ENCODE results near the gene PRR5L. TPM values are rescaled to one million over a fixed set of nuclear protein-coding genes. Genes with fewer than 3 reads are reported as not detected.

The PRR5L gene
- total and polyA plus RNA-seq, 12 donors, result 1.7 to 10.2 (median 7.3) TPM

GRCh38 chr11:36333897-36334296 is 37.8 kb downstream of the PRR5L start:
- Histone ChIP-seq H3K4me3 (no peak overlapping the region), H3K4me1 (replicated peaks in 1 of 2) (no peaks in the 10 kb centered on the region), H3K27me3 (no peaks in the 10 kb centered on the region), H3K9me3 (replicated peaks in 1 of 3) (no peaks in the 10 kb centered on the region), H3K36me3 (replicated peaks in 1 of 2) (no peaks in the 10 kb centered on the region), H3K27ac (no peak overlapping the region)
- no peak for TF ChIP-seq CTCF (IDR thresholded peaks at IDR 0.05)
- no peak for TF ChIP-seq POLR2A (IDR thresholded peaks at IDR 0.05)
- DNase-seq, result peak in 2 of 7 donors; percentile 10 to 11
- 64 to 74% (median 69%) methylated on average over 2 of the region's 2 CpGs for WGBS, 4 donors
- intact Hi-C loops (cut with DNase I), result no loop called here

- intact Hi-C loops (cut with DNase I), result no loop called here
- DNase-seq, result no peak
- TF ChIP-seq CTCF (IDR thresholded peaks at IDR 0.05) (no peak), POLR2A (IDR thresholded peaks at IDR 0.05) (no peak)
- Histone ChIP-seq H3K9me3 (replicated peaks in 1 of 3) (no peaks in the 10 kb centered on the region), H3K27me3 (no peaks in the 10 kb centered on the region), H3K36me3 (replicated peaks in 1 of 2) (no peaks in the 10 kb centered on the region), H3K4me1 (replicated peaks in 1 of 2) (no peaks in the 10 kb centered on the region), H3K27ac (no peak overlapping the region), H3K4me3 (no peak overlapping the region)
- whole genome bisulfite sequencing, 4 donors, result 72 to 90% (median 80%) methylated on average over 2 of the region's 2 CpGs
These were observed 43.8 kb downstream of the PRR5L start for GRCh38 chr11:36339888-36340287.

GRCh38 chr11:36340897-36341296 is 44.8 kb downstream of the PRR5L start:
- Histone ChIP-seq H3K4me1 (replicated peaks in 1 of 2) (no peaks in the 10 kb centered on the region), H3K4me3 (no peak overlapping the region), H3K27ac (no peak overlapping the region), H3K27me3 (no peaks in the 10 kb centered on the region), H3K9me3 (replicated peaks in 1 of 3) (no peaks in the 10 kb centered on the region), H3K36me3 (replicated peaks in 1 of 2) (no peaks in the 10 kb centered on the region)
- intact Hi-C loops (cut with DNase I), result no loop called here
- TF ChIP-seq CTCF (IDR thresholded peaks at IDR 0.05), result no peak
- no peak for TF ChIP-seq POLR2A (IDR thresholded peaks at IDR 0.05)
- 50 to 64% (median 56%) methylated on average over 5 of the region's 5 CpGs for WGBS, 4 donors
- DNase-seq, result no peak

- 77 to 87% (median 79%) methylated on average over 8 of the region's 8 CpGs for WGBS, 4 donors
- no peaks in the 10 kb centered on the region for H3K9me3 ChIP-seq (replicated peaks in 1 of 3)
- DNase-seq, result no peak
- H3K4me3 ChIP-seq, result no peak overlapping the region
- intact Hi-C loops (cut with DNase I), result no loop called here
- H3K4me1 ChIP-seq (replicated peaks in 1 of 2), result no peaks in the 10 kb centered on the region
- no peaks in the 10 kb centered on the region for H3K36me3 ChIP-seq (replicated peaks in 1 of 2)
- H3K27me3 ChIP-seq, result no peaks in the 10 kb centered on the region
- TF ChIP-seq CTCF (IDR thresholded peaks at IDR 0.05) (no peak), POLR2A (IDR thresholded peaks at IDR 0.05) (no peak)
- no peak overlapping the region for H3K27ac ChIP-seq
These were observed 45.8 kb downstream of the PRR5L start for GRCh38 chr11:36341915-36342314.
